Ovary (tissue), 9 donors: ENCODE results near the gene PCNX1. TPM values are rescaled to one million over a fixed set of nuclear protein-coding genes. Genes with fewer than 3 reads are reported as not detected.

Source experiments
- DNase-seq, 5 donors: peaks; one replicate each; pipeline ENCODE4 v3.0.0-alpha.2; 2019 to 2020
- H3K27ac ChIP-seq, 2 donors: fragments of 200-600 bp; one replicate each; pipeline versions ENCODE4 v1.5.1 to v1.8.0; 2019 to 2022
- H3K27me3 ChIP-seq: fragments of 200-600 bp; one replicate; pipeline ENCODE4 v1.8.0; 2022
- H3K36me3 ChIP-seq: fragments of 200-600 bp; sonication (generic); one replicate; pipeline ENCODE4 v1.5.1; 2019
- H3K4me1 ChIP-seq: one replicate; pipeline ENCODE4 v1.8.1; 2013; ENCODE audit warnings: mild to moderate bottlenecking, moderate library complexity; ENCODE audit not compliant: insufficient read depth
- H3K4me3 ChIP-seq: fragments of 200-600 bp; sonication (generic); one replicate; pipeline ENCODE4 v1.5.1; 2017
- H3K9me3 ChIP-seq, 2 donors: fragments of 200-600 bp in 1 of 2; sonication (generic) in 1 of 2; one replicate each; pipeline versions ENCODE4 v1.5.1 to v1.8.1; 2013 to 2019; ENCODE audit warnings: mild to moderate bottlenecking in 1 of 2, moderate library complexity in 1 of 2
- EP300 ChIP-seq: sonication (generic); formaldehyde crosslinking; IDR thresholded peaks from one replicate; pipeline ENCODE4 v1.6.1; 2017; ENCODE audit warnings: antibody characterized with exemption
- POLR2A ChIP-seq: fragments of 450-650 bp; IDR thresholded peaks from one replicate; pipeline ENCODE4 v1.6.1; 2017; ENCODE audit warnings: antibody characterized with exemption, mild to moderate bottlenecking, moderate library complexity
- WGBS, 3 donors: extraction: QIAGEN DNeasy Blood & Tissue Kit in 1 of 3; methylation state at CpG; one replicate each; pipeline versions ENCODE4 v1.1.5 to v1.1.7; 2013 to 2017; 5-methylcytosine and 5-hydroxymethylcytosine counted together
- intact Hi-C, 4 donors: fragments of 100-400 bp; cut with DNase I; formaldehyde crosslinking; loops; one replicate each; pipeline versions ENCODE4 v1.11.0 to v1.15.1; 2022 to 2023
- polyA plus RNA-seq, 2 donors: library from polyadenylated mRNA; stranded (reverse); fragments of 200-250 nt in 1 of 2; fragments of 350-450 nt in 1 of 2; fragmentation: Illumina TruSeq in 1 of 2; extraction: RNeasy Lipid Tissue Mini Kit (QIAGEN cat#74804) in 1 of 2; gene quantifications; one replicate each; pipeline ENCODE4 v1.2.3, GENCODE V29; 2013 to 2014
- total RNA-seq, 7 donors: library from RNA; depleted of rRNA in 2 of 7; stranded (reverse); fragments of >200 nt in 2 of 7; fragmentation: NEBNext Ultra II Directional in 3 of 7; extraction: Animal tissue kit (Norgen Biotek cat#: 25700) in 3 of 7; gene quantifications; one replicate each; pipeline versions ENCODE4 v1.1.0 to v1.2.4, GENCODE V29; 2016 to 2023
- TF ChIP-seq, protein P1 (sequence below), 3 donors: fragments of 450-650 bp in 2 of 3; fragments of 200-600 bp in 1 of 3; IDR thresholded peaks; one replicate each; pipeline versions ENCODE4 v1.5.1 to v1.8.0; 2016 to 2022; ENCODE audit warnings: antibody characterized with exemption in 3 of 3, mild to moderate bottlenecking in 1 of 3
- donor health status: DM: no; HTN: no; CAD: no; lungs with moderate emphysema.
- donor health status: DM: no; HTN: no; CAD: no.
- donor health status: Bipolar disorder and iron deficiency.
- donor health status: DM: yes; HTN: yes; CAD: no.
- donor health status: DM: no; HTN: no; CAD: no.
- donor health status: DM: yes; HTN: yes; CAD: no.

Gene PCNX1
- total and polyA plus RNA-seq, 9 donors = 13.3 to 101 (median 69.5) TPM

DNA sequence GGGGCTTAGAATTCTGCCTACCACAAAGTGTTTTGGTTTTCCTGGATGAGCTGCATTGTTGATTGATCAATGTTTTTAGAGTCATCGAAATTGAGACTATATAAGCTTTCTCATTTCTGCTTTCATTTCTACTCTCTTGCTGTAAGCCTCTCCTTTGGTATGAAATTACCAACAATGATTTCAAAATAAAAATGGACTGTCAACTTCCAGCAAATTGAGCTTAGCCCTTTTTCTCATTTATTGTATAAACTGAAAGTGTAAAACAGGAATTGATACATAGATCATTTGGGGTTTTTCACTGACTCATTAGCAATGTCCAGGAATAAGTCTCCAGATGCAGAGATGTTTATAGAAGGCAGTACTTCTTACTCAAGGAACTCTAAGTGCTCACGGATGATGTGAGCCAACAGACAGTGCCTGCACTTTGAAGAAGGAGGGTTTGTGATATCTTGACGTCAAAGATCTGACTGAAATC lies 20.0 kb upstream of the PCNX1 start:
- WGBS, 3 donors = 22 to 35% (median 26%) methylated on average over 3 of the region's 3 CpGs
- Histone ChIP-seq H3K4me1 (no peaks in the 10 kb centered on the region), H3K4me3 (no peak overlapping the region), H3K27ac (no peak overlapping the region), H3K9me3 (no peaks in the 10 kb centered on the region), H3K36me3 (no peaks in the 10 kb centered on the region), H3K27me3 (no peaks in the 10 kb centered on the region)
- TF ChIP-seq, protein P1, sequence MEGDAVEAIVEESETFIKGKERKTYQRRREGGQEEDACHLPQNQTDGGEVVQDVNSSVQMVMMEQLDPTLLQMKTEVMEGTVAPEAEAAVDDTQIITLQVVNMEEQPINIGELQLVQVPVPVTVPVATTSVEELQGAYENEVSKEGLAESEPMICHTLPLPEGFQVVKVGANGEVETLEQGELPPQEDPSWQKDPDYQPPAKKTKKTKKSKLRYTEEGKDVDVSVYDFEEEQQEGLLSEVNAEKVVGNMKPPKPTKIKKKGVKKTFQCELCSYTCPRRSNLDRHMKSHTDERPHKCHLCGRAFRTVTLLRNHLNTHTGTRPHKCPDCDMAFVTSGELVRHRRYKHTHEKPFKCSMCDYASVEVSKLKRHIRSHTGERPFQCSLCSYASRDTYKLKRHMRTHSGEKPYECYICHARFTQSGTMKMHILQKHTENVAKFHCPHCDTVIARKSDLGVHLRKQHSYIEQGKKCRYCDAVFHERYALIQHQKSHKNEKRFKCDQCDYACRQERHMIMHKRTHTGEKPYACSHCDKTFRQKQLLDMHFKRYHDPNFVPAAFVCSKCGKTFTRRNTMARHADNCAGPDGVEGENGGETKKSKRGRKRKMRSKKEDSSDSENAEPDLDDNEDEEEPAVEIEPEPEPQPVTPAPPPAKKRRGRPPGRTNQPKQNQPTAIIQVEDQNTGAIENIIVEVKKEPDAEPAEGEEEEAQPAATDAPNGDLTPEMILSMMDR (IDR thresholded peaks at IDR 0.05) = no peak
- TF ChIP-seq EP300 (no peak), POLR2A (no peak)
- intact Hi-C loops = no loop called here
- no peak for DNase-seq

DNA sequence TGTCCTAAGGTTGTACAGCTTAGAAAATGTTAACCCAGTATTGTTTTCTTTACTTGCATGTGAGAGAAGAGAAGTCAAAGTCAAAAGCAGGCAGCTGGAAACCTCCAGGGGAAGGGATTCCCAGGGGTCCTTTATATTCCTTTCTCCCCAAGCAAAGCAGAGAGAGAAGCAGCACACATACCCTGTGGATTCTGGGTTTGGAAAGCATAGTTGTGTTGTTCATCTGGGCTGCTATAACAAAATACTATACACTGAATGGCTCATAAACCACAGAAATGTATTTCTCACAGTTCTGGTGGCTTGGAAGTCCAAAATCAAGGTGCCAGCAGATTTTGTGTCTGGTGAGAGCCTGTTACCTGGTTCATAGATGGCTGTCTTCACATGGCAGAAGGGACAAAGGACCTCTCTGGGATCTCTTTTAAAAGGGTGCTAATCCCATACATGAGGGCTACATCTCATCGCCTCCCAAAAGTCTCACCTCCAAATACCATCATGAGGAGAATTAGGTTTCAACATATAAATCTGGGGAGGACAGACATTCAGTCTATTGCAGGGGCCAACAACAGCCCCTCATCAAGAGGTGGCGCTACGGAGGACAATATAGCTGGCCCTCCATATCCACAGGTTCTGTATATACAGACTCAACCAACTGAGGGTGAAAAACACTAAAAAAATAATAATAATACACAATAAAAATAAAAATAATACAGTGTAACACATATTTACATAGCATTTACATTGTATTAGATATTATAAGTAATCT lies 19.3 kb upstream of the PCNX1 start:
- DNase-seq = no peak
- TF ChIP-seq EP300 = no peak
- Histone ChIP-seq H3K27ac (no peak overlapping the region), H3K4me3 (no peak overlapping the region), H3K4me1 (no peaks in the 10 kb centered on the region), H3K9me3 (no peaks in the 10 kb centered on the region), H3K36me3 (no peaks in the 10 kb centered on the region), H3K27me3 (no peaks in the 10 kb centered on the region)
- WGBS, 3 donors = 84 to 91% (median 89%) methylated on average over 3 of the region's 3 CpGs
- intact Hi-C loops = no loop called here

DNA sequence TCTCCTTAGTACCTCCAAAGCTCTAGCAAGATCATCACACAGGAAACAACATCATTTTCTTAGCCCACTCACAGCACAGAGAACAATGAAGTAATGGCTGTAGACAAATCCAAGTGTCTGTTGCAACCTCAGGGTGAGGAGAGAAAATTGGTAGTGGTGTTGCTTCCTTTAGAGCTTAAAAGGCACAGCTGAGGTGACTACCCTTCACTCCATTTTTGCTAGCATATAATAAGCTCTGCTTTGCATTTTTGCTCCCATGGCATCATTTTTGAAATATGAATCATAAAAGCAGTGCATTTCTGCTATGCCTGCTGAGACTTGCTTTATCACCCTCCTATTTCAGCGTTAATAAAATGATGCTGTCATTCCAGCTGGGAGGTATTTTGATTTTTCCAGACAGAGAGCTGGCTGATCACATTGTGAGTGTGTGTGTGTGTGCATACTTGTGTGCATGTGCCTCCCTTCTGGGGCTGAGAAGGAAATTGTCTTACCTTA lies 18.5 kb upstream of the PCNX1 start:
- no peak overlapping the region for H3K27ac ChIP-seq
- H3K27me3 ChIP-seq = no peaks in the 10 kb centered on the region
- H3K36me3 ChIP-seq = no peaks in the 10 kb centered on the region

DNA sequence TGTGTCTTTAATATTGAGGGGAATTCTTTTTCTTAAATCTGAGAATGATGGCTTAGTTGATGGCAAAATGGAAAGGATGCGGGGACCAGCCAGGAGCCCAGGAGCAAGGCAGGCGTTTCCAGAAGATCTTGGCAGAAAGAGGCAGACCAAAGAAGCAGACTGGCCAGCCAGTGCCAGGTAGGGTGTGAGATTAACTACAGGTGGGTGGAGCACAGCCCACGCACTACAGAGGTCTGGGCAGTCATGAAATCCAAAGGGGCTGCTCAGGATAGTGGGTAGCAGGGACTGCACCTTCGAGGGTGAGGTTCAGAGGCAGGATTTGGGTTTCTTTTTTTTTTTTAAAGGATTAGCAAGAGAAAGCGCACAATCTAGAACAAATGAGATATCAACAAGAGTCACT lies 17.7 kb upstream of the PCNX1 start:
- H3K36me3 ChIP-seq = no peaks in the 10 kb centered on the region
- no peak for DNase-seq
- H3K4me1 ChIP-seq = no peaks in the 10 kb centered on the region
- H3K4me3 ChIP-seq = no peak overlapping the region
- no peaks in the 10 kb centered on the region for H3K27me3 ChIP-seq
- intact Hi-C loops = no loop called here
- H3K27ac ChIP-seq = no peak overlapping the region
- WGBS, 3 donors = 79 to 93% (median 89%) methylated on average over 5 of the region's 5 CpGs
- TF ChIP-seq, protein P1 (IDR thresholded peaks at IDR 0.05) = no peak
- TF ChIP-seq POLR2A (no peak), EP300 (no peak)
- no peaks in the 10 kb centered on the region for H3K9me3 ChIP-seq

More for the DNA sequence above, 18.5 kb upstream of the PCNX1 start:
- no peaks in the 10 kb centered on the region for H3K4me1 ChIP-seq
- intact Hi-C loops = no loop called here
- no peaks in the 10 kb centered on the region for H3K9me3 ChIP-seq
- 32 to 61% (median 38%) methylated on average over 1 of the region's 1 CpG for WGBS, 3 donors
- TF ChIP-seq POLR2A = no peak
- TF ChIP-seq EP300 = no peak
- TF ChIP-seq, protein P1 (IDR thresholded peaks at IDR 0.05) = no peak
- no peak for DNase-seq
- H3K4me3 ChIP-seq = no peak overlapping the region
